ENCODE measurements around the gene USP49. TPM values are rescaled to one million over a fixed set of nuclear protein-coding genes. Genes with fewer than 3 reads are reported as not detected.
A peak's percentile ranks its signal among the peaks of the same experiment; 100 is the strongest.

Gene USP49
- total RNA-seq, 1 experiment from 2014 or later = 18.5 TPM

DNA sequence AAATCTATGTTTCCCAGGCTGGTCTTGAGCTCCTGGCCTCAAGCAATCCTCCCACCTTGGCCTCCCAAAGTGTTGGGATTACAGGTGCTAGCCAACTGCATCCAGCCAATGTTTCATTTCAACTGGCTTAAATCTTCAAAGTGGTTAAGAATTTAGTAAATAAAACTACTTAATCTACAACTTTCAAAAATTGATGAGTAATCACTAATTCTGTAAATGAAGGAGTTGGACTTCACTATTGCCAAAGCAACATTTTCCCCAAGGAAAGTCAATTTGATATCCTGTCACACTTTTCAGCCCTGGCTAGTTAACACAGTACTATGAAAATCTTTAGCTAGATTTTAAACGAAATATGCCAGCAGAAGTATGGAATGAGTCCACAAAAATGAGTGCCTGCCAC, 103.9 kb downstream of the USP49 start:
- Mint-ChIP-seq H3K36me3 (ENCODE audit: insufficient read depth, unreplicated experiment) (peaks cover 56% of the 10 kb centered on the region), H3K27me3 (ENCODE audit: insufficient read depth, unreplicated experiment) (no peaks in the 10 kb centered on the region)

DNA sequence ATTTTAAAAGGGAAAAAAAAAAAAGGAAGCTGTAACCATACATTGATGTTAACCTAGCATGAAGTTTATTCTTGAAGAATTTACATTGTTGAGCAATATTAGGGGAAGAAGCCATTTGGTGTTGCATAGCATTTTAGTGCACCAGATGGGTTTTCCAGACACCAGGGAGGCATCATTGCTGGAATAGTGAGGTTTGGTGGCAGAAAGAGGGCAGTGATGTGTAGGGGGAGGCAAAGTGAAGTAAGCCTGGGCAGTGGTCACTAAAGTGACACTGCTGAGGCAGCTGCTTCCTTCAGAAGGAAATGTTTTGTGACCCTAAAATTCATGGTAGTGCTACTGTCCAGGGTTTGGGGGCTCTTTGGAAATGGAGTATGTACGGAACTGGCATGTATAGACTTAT, 105.1 kb downstream of the USP49 start:
- H3K27me3 Mint-ChIP-seq (ENCODE audit: insufficient read depth, unreplicated experiment) = no peaks in the 10 kb centered on the region
- Histone ChIP-seq H3K4me1 (peaks cover 4% of the 10 kb centered on the region; the same call in 1 of the 2 replicates), H3K36me3 (ENCODE audit: control insufficient read depth, insufficient read depth, low read length) (peaks cover 2% of the 10 kb centered on the region), H3K4me3 (ENCODE audit: low read depth, low read length) (no peak overlapping the region), H3K27me3 (replicated peaks; ENCODE audit: control insufficient read depth, insufficient read depth, low read length) (no peaks in the 10 kb centered on the region), H3K9me3 (no peaks in the 10 kb centered on the region)
- H3K4me1 Mint-ChIP-seq (ENCODE audit: low read depth, unreplicated experiment) = no peaks in the 10 kb centered on the region
- TF ChIP-seq, protein P1, sequence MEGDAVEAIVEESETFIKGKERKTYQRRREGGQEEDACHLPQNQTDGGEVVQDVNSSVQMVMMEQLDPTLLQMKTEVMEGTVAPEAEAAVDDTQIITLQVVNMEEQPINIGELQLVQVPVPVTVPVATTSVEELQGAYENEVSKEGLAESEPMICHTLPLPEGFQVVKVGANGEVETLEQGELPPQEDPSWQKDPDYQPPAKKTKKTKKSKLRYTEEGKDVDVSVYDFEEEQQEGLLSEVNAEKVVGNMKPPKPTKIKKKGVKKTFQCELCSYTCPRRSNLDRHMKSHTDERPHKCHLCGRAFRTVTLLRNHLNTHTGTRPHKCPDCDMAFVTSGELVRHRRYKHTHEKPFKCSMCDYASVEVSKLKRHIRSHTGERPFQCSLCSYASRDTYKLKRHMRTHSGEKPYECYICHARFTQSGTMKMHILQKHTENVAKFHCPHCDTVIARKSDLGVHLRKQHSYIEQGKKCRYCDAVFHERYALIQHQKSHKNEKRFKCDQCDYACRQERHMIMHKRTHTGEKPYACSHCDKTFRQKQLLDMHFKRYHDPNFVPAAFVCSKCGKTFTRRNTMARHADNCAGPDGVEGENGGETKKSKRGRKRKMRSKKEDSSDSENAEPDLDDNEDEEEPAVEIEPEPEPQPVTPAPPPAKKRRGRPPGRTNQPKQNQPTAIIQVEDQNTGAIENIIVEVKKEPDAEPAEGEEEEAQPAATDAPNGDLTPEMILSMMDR (IDR thresholded peaks at IDR 0.05; ENCODE audit: insufficient read depth in 1 of 2, low read depth in 1 of 2, low read length in 1 of 2, severe bottlenecking in 1 of 2, unreplicated experiment in 1 of 2) = no peak
- POLR2A ChIA-PET = no interaction called here
- CTCF ChIA-PET = no interaction called here
- peaks cover 51% of the 10 kb centered on the region for H3K36me3 Mint-ChIP-seq (ENCODE audit: insufficient read depth, unreplicated experiment)
- intact Hi-C loops (cut with micrococcal nuclease; ENCODE audit: unreplicated experiment) = no loop called here
- H3K4me3 Mint-ChIP-seq (ENCODE audit: unreplicated experiment) = no peak overlapping the region
- no peak overlapping the region for H3K27ac Mint-ChIP-seq (ENCODE audit: unreplicated experiment)
- no TSS peak for BruUV-seq (replicated peaks)
- no peaks in the 10 kb centered on the region for H3K9me3 Mint-ChIP-seq (ENCODE audit: unreplicated experiment)
- no peak for DNase-seq

More for the DNA sequence above, 103.9 kb downstream of the USP49 start:
- TF ChIP-seq, protein P1 (IDR thresholded peaks at IDR 0.05; ENCODE audit: insufficient read depth in 1 of 2, low read depth in 1 of 2, low read length in 1 of 2, severe bottlenecking in 1 of 2, unreplicated experiment in 1 of 2) = no peak
- ChIA-PET POLR2A (no interaction called here), CTCF (no interaction called here)
- H3K4me3 Mint-ChIP-seq (ENCODE audit: unreplicated experiment) = no peak overlapping the region
- no peaks in the 10 kb centered on the region for H3K9me3 Mint-ChIP-seq (ENCODE audit: unreplicated experiment)
- no peak overlapping the region for H3K4me3 ChIP-seq (ENCODE audit: low read depth, low read length)
- no peaks in the 10 kb centered on the region for H3K4me1 ChIP-seq
- BruUV-seq (replicated peaks) = no TSS peak
- no peaks in the 10 kb centered on the region for H3K9me3 ChIP-seq
- H3K4me1 Mint-ChIP-seq (ENCODE audit: low read depth, unreplicated experiment) = no peaks in the 10 kb centered on the region
- no peak for DNase-seq
- H3K36me3 ChIP-seq (ENCODE audit: control insufficient read depth, insufficient read depth, low read length) = peaks cover 2% of the 10 kb centered on the region
- no peak overlapping the region for H3K27ac Mint-ChIP-seq (ENCODE audit: unreplicated experiment)
- no peaks in the 10 kb centered on the region for H3K27me3 ChIP-seq (replicated peaks; ENCODE audit: control insufficient read depth, insufficient read depth, low read length)
- intact Hi-C loops (cut with micrococcal nuclease; ENCODE audit: unreplicated experiment) = no loop called here

DNA sequence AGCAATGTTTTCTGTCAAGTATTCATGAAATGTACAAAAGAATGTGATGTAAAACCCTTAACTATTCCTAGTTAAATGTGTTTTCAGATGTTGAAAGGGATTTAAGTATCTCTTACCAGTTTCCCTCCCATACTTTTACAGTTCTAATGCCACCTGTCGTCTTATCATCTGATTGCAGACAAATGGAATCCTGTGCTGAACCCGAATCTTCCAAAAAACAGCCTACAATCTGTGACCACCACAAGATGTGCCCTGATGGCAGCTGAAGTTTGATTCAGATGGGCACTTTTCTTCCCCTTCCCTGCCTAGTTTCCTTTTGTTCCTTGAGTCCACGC, 105.8 kb downstream of the USP49 start:
- Mint-ChIP-seq H3K36me3 (ENCODE audit: insufficient read depth, unreplicated experiment) (peaks cover 51% of the 10 kb centered on the region), H3K4me3 (ENCODE audit: unreplicated experiment) (peak overlapping the region; percentile 89), H3K9me3 (ENCODE audit: unreplicated experiment) (no peaks in the 10 kb centered on the region), H3K4me1 (ENCODE audit: low read depth, unreplicated experiment) (peaks cover 6% of the 10 kb centered on the region), H3K27me3 (ENCODE audit: insufficient read depth, unreplicated experiment) (no peaks in the 10 kb centered on the region), H3K27ac (ENCODE audit: unreplicated experiment) (peak overlapping the region; percentile 53)
- Histone ChIP-seq H3K4me3 (ENCODE audit: low read depth, low read length) (no peak overlapping the region), H3K27me3 (replicated peaks; ENCODE audit: control insufficient read depth, insufficient read depth, low read length) (no peaks in the 10 kb centered on the region), H3K36me3 (ENCODE audit: control insufficient read depth, insufficient read depth, low read length) (peaks cover 2% of the 10 kb centered on the region), H3K4me1 (peaks cover 7% of the 10 kb centered on the region; the same call in 1 of the 2 replicates), H3K9me3 (no peaks in the 10 kb centered on the region)
- CTCF ChIA-PET = no interaction called here
- TF ChIP-seq, protein P1 (IDR thresholded peaks at IDR 0.05; ENCODE audit: insufficient read depth in 1 of 2, low read depth in 1 of 2, low read length in 1 of 2, severe bottlenecking in 1 of 2, unreplicated experiment in 1 of 2) = no peak
- BruUV-seq (replicated peaks) = TSS peak; percentile 56
- DNase-seq = no peak
- POLR2A ChIA-PET = no interaction called here
- intact Hi-C loops (cut with micrococcal nuclease; ENCODE audit: unreplicated experiment) = loop anchor here (5.0 kb wide), 1 partner anchor 58 kb away; no protein-coding TSS in a partner anchor

All from Caco-2 (cell line).